NOMO-1 treated with DMSO at 0.1 percent for 48 hours (cell line): ENCODE data around the gene PIK3R4.

Experiments
- DNase-seq: peaks from one replicate; lab custom pipeline; 2025; ENCODE audit not compliant: unreplicated experiment; lab: John Stamatoyannopoulos, UW

Gene PIK3R4

DNA sequence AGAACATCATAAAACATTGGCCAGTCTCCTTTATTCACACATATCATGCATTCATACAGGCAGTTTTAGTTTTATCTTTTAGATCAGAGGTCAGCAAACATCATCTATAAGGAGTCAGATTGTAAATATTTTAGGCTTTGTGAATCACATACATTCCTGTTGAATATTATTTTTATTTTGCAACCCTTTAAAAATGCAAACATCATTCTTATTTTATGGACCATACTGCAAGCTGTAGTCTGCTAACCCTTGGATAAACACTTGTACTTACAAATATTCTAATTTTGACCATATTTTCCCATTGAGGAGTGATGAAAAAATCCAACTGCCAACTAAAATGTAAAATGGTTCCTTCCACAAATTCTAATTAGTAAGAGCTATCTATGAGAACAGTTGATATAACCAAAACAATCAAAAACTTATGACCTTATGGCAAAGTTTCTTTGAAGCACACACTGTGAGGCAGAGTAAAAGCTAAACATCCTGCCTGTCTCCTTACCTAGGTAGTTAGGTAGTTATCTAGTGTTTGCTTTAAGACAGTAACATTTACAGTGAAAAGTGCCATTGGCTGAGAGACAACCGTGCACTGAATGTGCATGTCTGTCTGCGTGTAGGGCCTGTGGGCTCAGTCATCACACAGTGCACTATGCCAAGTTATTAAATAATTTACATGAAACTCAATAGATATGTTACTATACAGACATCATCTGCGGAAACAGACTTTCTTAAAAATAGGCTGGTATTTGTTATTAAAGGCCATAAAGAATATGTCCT, 57.7 kb downstream of the PIK3R4 start:
- no peak for DNase-seq

DNA sequence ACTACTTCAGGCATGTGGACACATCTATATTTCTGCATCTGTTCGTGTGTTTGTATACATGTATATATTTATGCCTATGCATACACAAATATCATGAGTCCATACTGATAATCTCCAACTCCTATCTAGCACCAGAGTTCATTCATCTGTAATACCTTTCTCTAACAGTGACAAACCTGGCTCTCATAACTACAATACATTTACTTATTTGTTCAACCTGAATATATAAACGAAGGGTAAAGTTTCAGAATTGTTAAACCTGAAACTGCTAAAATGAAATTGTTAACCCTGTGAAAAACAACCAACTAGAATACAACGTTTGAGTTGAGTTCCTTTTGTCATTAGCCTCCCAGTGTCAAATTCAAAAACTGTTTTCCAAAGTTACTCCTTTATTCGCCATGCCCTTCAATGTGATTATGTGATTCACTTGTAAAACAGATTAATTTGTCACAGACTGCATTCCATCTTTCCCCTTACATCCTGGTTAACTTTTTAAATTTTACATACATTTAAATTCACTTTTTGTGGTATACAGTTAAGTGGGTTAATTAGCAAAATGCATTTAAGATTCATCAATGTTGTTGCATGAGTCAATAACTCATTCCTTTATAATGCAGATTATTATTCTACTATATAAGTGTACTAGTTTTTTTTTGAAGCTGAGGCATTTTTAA, 58.5 kb downstream of the PIK3R4 start:
- no peak for DNase-seq

DNA sequence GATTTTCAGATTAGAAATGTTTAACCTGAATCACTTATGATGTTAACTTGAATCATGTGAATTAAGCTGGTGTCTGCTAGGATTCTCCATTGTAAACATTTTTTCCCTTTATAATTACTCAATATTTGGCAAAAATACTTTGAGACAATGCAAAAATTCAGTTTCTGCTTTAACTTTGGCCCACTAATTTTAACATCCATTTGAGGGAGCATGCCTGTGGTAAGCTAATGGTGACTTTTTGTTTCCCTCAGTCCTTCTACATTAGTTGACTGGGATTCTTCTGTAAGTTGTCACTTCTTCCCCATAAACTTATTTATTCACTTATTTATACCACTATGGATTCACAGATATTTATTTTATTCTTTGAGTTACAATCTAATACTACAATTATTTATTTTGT, 59.3 kb downstream of the PIK3R4 start:
- DNase-seq, result no peak

DNA sequence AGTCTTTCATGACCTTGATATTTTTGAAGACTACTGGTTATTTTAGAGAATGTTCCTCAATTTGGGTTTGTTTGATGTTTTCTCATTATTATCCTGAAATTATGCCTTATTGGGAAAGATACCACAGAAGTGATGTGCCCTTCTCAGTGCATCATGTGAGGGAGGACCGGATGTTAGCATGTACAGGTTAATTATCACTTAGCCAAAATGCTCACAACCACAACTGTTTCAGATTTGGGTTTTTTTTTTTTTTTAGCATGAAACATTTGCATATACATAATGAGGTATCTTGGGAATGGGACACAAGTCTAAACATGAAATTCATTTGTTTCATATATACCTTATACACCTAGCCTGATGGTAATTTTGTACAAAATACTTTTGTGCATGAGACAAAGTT, 59.8 kb downstream of the PIK3R4 start:
- no peak for DNase-seq

DNA sequence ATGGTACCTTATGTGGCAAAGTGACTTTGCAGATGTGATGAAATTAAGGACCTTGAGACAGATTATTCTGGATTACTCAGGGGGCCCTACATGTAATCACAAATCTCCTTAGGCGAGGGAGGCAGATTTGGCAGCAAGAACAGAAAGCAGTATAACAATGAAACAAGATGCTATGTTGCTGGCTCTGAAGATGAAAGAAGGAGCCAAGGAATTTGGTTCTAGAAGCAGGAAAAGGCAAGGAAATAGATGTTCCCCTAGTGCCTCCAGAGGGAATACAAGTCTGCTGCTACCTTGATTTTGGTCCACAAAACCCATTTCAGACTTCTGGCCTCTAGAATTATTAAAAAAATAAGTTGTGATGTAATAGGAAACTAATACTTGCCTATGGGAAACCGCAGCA, 64.5 kb downstream of the PIK3R4 start:
- no peak for DNase-seq

DNA sequence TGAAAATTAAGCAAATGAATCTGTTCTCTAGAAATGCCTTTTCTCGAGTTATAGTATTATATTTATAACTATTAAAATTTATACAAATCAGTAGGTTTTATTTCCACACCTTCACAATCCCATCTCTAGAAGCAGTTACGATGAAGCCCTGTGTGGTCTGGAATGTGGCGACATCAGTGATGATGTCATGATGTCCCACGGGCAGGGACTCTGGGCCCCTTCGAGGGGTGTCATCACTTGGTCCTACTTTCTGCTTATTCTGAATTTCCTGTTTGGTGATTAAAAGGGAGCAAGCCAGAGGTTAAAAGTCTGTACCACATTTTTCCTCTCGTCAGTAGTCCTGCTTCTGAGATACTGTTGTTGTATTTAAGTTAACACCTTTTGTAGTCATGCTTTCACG, 67.4 kb downstream of the PIK3R4 start:
- DNase-seq, result no peak

DNA sequence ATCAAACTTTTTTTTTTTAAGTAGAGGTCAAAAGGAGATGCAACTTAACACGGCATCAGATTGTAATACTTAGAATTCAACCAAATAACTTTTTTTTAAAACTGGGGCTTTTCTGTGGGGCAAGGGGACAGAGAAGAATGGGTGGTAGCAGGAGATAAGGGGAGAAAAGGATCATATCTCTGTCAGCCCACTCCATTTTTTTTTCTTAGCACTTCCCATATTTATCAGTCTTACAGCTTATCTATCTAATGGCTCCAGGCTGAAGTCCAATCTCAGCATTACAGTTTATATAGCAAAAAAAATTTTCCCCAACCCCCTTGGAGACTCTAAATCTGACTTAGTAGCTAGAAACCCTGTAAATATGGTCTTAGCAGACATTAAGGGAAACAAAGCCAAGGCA, 69.3 kb downstream of the PIK3R4 start:
- no peak for DNase-seq

DNA sequence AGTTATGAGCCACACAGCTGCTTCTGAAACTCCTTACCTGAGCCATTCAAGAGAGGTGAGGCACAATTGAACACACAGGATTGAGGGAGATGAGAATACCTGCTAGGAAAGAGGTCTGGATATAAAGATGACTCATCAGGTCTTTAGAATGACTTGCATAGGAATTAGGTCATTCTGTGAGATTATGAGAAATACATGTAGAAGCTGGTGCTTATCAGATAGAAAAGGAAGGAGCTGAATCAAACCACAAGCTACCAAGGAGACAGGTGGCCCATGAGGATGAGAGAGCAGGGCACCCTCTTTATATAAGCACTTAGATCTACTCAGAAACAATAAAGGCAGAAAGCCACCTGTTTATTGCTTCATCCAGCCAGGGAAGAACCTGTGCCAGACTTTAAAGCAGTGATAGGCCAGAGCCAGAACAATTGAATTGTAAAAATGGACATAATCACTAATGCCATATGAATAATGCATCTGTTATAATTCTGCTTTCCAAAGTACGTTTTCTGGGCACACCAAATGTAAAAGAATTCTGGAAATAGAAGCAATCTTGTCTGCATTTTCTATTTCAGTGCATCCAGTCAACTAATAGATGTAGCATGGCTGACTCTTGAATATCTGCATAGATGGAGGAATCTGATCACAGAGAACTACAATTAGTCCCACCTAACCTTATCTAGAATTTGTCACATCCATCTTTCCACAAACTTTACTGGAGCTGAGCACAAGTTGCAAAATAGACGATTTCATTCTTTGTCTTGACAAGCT, 74.9 kb downstream of the PIK3R4 start:
- no peak for DNase-seq

DNA sequence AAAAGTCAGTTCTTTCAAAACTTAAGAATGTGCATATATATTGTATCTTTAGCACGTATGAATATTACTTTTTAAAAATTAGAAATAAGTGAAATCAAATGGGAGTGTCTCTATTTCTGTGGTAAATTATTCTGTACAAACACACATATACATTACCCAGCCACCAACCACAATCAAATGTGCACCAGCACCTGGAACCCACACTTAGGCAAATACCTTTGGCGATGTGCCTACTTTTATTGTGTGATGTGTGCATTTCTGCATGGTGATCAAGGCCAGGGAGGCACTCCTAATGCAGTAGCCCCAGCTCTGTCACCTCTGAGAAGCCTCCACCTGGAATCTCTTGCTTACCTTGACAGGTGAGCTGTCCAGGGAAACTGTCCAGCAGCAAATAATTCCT, 76.9 kb downstream of the PIK3R4 start:
- no peak for DNase-seq

DNA sequence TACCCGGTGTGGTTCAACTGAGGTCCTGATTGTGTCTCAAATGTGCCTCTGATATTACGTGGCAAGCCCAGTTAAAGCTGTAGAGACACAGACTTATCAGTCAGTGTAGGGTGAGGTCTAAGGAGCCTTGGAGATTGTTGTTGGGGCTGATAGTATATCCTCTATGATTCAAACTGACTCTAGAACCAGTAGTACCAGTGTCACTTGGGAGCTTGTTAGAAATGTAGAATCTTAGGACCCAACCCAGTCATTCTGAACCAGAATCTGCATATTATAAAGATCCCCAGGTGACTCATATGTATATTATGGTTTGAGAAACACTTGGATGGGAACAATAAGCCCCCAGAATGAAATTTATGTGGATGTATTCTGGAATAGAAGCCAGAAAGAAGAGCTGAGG, 83.5 kb downstream of the PIK3R4 start:
- DNase-seq, result no peak

DNA sequence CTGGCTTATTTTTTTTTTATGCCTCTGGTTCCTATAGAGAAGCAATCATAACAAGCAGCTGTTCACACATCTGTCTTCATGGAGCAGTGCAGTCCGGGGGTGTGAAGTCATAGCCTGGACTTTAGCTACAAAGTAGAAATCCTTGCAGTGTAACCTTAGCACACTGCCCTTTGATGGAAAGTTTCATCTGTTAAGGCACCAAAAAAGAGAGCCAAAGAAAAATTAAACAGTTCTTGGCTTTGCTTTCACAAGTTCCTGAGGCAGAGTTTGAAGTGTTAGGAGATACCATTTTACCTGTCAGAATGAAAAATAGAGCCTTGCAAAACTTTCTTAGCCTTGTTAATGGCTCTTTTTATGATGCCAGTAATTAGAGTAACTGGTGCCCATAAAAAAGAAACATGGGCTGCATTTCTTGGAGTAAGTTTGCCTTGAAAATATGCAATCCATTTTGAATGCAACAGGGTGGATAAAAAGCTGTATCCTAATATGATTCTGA, 84.1 kb downstream of the PIK3R4 start:
- peak; percentile 27 for DNase-seq

DNA sequence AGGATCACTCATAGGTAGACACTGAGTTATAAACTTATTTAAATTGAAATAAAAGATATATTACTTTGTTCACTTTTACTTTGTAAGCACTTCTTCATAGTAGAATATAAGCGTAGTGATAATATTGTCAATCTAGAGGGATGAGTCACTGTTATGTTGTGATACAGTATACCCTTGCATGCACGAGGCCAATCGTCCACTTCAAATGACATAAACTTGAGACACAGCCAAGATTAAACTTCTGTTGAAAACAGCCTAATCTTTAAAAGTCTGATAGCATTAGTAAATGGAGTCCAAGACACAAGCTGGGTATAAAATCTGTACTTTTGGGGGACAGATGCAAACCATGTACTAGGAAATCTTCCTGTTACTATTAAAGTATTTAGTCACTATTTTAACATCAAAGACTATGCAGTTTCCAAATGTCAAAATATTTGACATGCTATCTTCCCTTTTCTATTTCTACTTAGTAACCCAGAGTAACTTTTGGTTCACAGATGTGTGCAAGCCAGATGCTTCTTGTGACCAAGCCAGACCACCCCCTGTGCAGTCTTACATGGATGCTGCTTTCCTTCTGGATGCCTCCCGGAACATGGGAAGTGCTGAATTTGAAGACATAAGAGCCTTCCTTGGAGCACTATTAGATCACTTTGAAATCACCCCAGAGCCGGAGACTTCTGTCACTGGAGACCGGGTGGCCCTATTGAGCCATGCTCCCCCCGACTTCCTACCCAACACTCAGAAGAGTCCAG, 85.3 kb downstream of the PIK3R4 start:
- DNase-seq, result no peak

DNA sequence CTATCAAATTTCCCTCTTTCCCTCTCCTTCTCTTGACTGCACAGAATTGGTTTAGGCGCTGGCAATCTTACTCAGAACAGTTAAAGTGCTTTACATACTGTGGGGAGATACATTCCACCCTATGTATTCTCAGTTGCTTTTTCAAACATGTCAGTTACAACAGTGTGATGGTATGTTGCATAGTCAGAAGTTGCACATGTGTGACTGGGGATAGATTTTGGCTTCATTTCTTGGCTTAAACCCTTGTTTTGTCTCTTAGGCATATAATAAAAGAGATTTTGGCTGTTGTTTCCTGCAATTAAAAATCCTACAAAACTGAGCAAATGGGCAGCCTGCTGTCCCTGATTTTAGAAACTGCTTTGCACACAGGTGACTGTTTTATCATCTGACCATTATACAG, 86.7 kb downstream of the PIK3R4 start:
- no peak for DNase-seq

DNA sequence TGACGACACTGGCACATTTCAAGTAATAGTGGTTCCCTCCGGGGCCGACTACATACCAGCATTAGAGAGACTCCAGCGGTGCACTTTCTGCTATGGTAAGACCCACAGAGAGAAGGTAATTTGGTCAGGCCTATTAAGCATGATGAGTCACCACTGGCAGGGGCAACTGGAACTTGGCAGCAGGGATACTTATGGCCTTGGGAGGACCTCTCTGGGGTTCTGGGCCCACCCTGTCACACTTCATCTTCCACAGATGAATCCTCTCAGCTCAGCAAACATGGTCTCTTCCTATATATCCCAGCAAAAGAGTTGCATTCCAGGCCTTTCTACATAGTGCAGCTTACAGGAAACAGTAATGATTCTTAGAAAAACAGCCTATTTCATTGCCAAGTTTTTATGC, 88.0 kb downstream of the PIK3R4 start:
- peak; percentile 28 for DNase-seq

DNA sequence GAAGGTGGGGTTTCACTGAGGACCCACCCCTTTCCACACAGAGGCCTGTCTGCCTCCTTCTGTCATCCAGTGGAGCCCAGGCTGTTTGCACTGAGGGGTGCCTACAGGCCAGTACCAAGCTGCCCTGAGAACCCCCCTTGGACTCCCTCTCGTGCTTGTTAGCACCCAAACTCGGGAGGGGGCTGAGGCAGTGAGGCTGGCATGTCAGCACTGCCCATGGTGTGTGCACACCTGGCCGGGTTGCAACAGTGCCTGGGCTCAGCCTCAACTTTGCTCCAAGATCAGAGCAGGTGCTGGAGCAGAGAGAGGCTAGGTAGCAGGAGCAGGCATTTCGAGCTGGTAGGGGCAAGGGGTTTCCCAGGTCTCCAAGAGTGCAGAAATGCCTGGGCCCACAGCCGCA, 90.0 kb downstream of the PIK3R4 start:
- no peak for DNase-seq

DNA sequence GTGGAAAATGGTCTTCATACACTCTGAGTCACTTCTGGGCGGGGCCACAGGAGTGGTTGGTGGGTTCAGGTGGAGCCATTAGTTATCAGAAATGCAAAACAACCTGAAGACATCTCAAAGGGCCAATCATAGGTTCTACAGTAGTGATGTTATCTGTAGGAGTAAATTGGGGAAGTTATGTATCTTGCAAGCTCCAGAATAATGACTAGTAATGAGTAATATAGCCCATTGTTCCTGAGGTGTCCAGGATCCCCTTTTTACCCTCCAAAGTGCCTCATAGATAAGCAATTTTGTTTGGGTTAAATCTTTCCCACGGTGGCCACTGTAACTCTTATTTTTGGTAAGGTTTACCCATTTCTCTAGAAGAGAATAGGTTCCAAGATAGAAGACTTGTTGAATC, 91.7 kb downstream of the PIK3R4 start:
- peak; percentile 17 for DNase-seq

DNA sequence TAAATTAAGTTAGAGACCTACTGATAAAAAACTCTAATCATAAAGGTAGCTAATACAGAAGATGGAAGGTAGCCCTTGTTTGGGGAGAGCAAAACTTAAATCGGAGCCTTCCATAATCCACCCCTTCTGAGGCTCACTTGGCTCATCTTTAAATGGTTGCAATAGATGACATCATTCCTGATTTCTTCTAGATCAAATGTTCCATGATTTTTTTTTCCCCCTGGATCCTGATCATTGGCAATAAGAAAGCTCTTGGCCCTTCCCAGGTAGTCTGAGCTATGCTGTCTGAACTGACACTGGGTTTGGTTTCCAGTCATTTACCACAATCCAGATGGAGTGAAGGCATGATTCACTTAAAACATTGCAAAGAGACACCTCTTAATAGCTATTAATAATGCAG, 92.5 kb downstream of the PIK3R4 start:
- DNase-seq, result no peak

DNA sequence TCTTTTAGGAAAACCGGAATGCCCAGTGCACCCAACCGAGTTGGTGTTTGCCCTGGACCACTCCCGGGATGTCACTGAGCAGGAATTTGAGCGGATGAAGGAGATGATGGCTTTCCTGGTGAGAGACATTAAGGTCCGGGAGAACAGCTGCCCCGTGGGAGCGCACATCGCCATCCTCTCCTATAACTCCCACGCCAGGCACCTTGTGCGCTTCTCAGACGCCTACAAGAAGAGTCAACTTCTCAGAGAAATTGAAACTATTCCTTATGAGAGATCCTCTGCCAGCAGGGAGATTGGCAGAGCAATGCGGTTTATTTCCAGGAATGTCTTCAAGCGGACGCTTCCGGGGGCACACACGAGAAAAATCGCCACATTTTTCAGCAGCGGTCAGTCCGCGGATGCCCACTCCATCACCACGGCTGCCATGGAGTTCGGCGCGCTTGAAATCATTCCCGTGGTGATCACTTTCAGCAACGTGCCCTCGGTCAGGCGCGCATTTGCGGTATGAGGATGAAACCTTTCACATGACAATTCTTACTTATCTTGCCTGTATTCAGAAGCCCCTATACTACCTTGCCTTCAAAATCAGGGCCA, 97.5 kb downstream of the PIK3R4 start:
- DNase-seq, result no peak

DNA sequence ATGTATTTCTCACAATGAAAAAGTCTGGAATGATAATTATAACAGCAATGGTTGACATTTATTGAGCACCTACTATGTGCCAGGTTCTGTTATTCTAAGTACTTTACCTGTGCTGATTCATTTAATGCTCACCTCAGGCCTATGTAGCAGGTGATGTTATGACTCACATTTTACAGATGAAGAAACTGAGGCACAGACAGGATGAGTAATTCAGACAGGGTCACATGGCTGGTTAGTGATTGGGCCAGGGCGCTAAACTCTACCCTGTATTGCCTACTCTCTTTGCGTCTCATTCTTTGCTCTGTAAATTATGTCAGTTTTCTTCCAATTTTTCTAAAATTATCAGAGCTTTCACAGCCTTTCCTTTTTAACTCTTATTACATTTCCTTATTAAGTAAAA, 98.3 kb downstream of the PIK3R4 start:
- DNase-seq, result no peak

DNA sequence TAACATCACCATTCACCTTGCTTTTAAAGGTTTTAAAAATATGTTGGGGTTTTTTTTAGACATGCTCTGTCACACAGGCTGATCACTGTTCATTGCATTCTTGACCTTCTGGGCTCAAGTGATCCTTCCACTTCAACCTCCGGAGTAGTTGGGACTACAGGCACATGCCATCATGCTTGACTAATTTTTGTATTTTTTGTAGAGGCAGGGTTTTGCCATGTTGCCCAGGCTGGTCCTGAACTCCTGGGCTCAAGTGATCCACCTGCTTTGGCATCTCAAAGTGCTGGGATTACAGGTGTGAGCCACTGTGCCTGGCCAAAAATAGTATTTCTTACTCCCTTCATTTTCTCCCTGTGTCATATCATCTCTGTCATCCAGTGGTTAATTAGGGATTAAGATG, 101.4 kb downstream of the PIK3R4 start:
- DNase-seq, result no peak
